ENCODE results near the gene TMC4. TPM values are rescaled to one million over a fixed set of nuclear protein-coding genes. Genes with fewer than 3 reads are reported as not detected.
"Not testable (repeated sequence)": the region's sequence is repeated elsewhere in the genome, so short reads cannot be mapped to it uniquely, and the experiment has no call there.

The TMC4 gene
- total RNA-seq (0.26 and 0.33 TPM in 2 replicates), polyA plus RNA-seq (0.25 and 0.59 TPM in 2 replicates), polyA minus RNA-seq (ENCODE audit: low replicate concordance) (0.43 TPM in 1 of 2 replicates, not detected in the other)
- 0.58 and 1.7 TPM in 2 replicates for polyA plus RNA-seq (2012)

GRCh38 chr19:54172471-54173358 is at the start of gene TMC4:
TMC4 (minus strand) TSS chr19:54173160; CDS start chr19:54173117, 43 bp downstream.
- TF ChIP-seq EZH2 (IDR thresholded peaks at IDR 0.05; ENCODE audit: low read length, missing control alignments): no peak
- no peak for TF ChIP-seq CTCF (conservative IDR thresholded peaks at IDR 0.05 in 1 of 2, IDR thresholded peaks at IDR 0.05 in 1 of 2; ENCODE audit: low read depth in 1 of 2, low read length in 2 of 2)
- Histone ChIP-seq H3K36me3 (ENCODE audit: control insufficient read depth, insufficient read depth, low read length) (peaks cover 3% of the 10 kb centered on the region), H3K4me1 (ENCODE audit: control insufficient read depth, extremely low read depth, insufficient read depth, low read length) (no peaks in the 10 kb centered on the region), H3K4me2 (ENCODE audit: extremely low read depth, insufficient read depth, low read length) (no peak within 1 kb of the TSS), H3K27me3 (ENCODE audit: control insufficient read depth, insufficient read depth, low read length) (no peaks in the 10 kb centered on the region), H3K9me3 (ENCODE audit: control insufficient read depth, insufficient read depth, low read depth, low read length) (no peaks in the 10 kb centered on the region), H3K27ac (ENCODE audit: insufficient read depth, low read length) (no peak within 1 kb of the TSS), H3K9ac (ENCODE audit: insufficient read depth, low read length) (no peak within 1 kb of the TSS), H4K20me1 (ENCODE audit: control insufficient read depth, extremely low read depth, insufficient read depth, low read length) (no peaks in the 10 kb centered on the region), H2AFZ (ENCODE audit: low read length) (no peak within 1 kb of the TSS), H3K4me3 (replicated peaks in 1 of 4; ENCODE audit: control extremely low read depth in 1 of 4, insufficient read depth in 1 of 4, low read depth in 3 of 4, low read length in 4 of 4) (no peak within 1 kb of the TSS), H3K79me2 (ENCODE audit: control insufficient read depth, insufficient read depth, low read length) (no peaks in the 10 kb centered on the region)
- DNase-seq (ENCODE audit: low read depth in 2 of 2): no peak

- not testable (repeated sequence) for H3K27me3 ChIP-seq (ENCODE audit: control insufficient read depth, insufficient read depth, low read length); H3K4me1 ChIP-seq (ENCODE audit: control insufficient read depth, extremely low read depth, insufficient read depth, low read length); H3K4me3 ChIP-seq (replicated peaks in 1 of 4; ENCODE audit: control extremely low read depth in 1 of 4, insufficient read depth in 1 of 4, low read depth in 3 of 4, low read length in 4 of 4); H3K9ac ChIP-seq (ENCODE audit: insufficient read depth, low read length); H2AFZ ChIP-seq (ENCODE audit: low read length); DNase-seq (ENCODE audit: low read depth in 2 of 2); H4K20me1 ChIP-seq (ENCODE audit: control insufficient read depth, extremely low read depth, insufficient read depth, low read length); H3K36me3 ChIP-seq (ENCODE audit: control insufficient read depth, insufficient read depth, low read length); H3K79me2 ChIP-seq (ENCODE audit: control insufficient read depth, insufficient read depth, low read length); H3K4me2 ChIP-seq (ENCODE audit: extremely low read depth, insufficient read depth, low read length); H3K27ac ChIP-seq (ENCODE audit: insufficient read depth, low read length); H3K9me3 ChIP-seq (ENCODE audit: control insufficient read depth, insufficient read depth, low read depth, low read length)
Observed at GRCh38 chr19:54221947-54222346, 49.0 kb upstream of the TMC4 start.

- H3K4me2 ChIP-seq (ENCODE audit: extremely low read depth, insufficient read depth, low read length); H3K27me3 ChIP-seq (ENCODE audit: control insufficient read depth, insufficient read depth, low read length); H3K27ac ChIP-seq (ENCODE audit: insufficient read depth, low read length); H3K4me1 ChIP-seq (ENCODE audit: control insufficient read depth, extremely low read depth, insufficient read depth, low read length); H3K79me2 ChIP-seq (ENCODE audit: control insufficient read depth, insufficient read depth, low read length); H3K36me3 ChIP-seq (ENCODE audit: control insufficient read depth, insufficient read depth, low read length); DNase-seq (ENCODE audit: low read depth in 2 of 2); H2AFZ ChIP-seq (ENCODE audit: low read length); H3K4me3 ChIP-seq (replicated peaks in 1 of 4; ENCODE audit: control extremely low read depth in 1 of 4, insufficient read depth in 1 of 4, low read depth in 3 of 4, low read length in 4 of 4); H4K20me1 ChIP-seq (ENCODE audit: control insufficient read depth, extremely low read depth, insufficient read depth, low read length); H3K9me3 ChIP-seq (ENCODE audit: control insufficient read depth, insufficient read depth, low read depth, low read length); H3K9ac ChIP-seq (ENCODE audit: insufficient read depth, low read length): not testable (repeated sequence)
Observed at GRCh38 chr19:54219702-54220101, 46.7 kb upstream of the TMC4 start.
